GM18508 (cell line): ENCODE data around the gene MNT.

Source experiments
- ATAC-seq: cut with Tn5 transposase; IDR thresholded peaks from one replicate; pipeline ENCODE4 v1.9.1; 2021; ENCODE audit warnings: moderate number of reproducible peaks; ENCODE audit not compliant: insufficient read depth, unreplicated experiment

MNT gene

DNA sequence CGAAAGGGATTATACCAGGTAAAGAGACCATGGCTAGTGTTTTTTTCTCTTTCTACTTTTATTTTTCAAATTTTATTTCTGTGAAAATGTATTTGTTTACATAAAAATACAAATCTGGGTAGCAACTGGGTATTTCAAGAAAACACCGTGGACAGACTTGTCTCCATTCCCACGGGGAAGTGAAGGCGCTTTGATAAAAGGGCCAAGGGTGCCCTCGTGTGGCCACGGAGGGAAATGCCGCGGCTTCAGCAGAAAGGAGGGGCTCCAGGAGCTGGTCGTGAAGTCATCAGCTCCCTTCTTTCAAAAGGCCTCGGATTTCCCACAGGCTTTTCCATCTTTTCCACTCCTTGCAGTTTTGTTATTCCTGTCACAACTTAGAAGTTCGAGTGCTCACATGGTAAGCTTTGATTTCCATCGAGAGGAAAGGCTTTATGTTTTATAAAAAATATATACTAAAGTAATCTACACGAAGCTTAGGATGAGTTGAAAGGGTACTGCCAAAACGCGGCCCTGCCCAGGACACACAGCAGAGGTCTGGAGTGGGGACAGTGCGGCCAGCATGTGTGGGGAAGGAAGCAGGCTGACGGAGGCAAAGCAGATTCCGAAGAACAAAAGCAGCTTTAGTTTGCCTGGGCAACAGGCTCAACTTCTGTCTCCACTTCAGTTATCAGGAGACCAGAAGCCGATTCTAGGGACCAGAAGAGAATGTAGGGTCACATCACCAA is 15.3 kb upstream of the MNT start:
- ATAC-seq: no peak

- no peak for ATAC-seq
These were observed 14.2 kb upstream of the MNT start for GRCh38 chr17:2415081-2415480.

DNA sequence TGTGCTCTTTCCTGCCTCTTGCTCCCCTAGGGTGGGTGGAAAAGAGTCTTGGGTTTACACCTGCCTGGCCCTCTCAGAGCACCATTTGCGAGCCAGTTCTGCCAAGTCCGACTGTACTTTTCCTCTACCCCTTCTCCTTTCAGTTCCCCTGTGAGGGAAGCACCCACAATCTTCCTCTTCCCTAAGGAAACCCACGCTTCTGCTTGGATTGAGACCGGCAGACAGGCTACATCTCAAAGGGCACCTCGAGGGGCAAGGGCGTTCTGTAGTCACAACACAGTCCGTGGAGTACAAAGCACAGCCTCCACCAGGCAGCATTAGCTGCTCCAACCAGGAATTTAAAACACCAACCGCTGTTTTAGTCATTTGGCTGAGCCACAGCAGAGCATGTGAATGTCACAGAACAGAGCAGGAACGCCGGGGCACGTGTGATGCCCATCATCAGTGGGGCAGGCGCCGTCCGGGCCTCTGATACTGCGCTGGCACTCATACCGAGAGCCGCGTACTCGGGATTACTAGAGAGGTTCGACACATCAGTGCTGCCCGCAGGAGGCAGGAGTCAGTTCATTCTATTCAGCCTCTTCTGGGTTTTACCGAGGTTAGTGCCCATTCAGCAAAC is 13.7 kb upstream of the MNT start:
- ATAC-seq: no peak

GRCh38 chr17:2412561-2413021 is 11.7 kb upstream of the MNT start:
- ATAC-seq: no peak

DNA sequence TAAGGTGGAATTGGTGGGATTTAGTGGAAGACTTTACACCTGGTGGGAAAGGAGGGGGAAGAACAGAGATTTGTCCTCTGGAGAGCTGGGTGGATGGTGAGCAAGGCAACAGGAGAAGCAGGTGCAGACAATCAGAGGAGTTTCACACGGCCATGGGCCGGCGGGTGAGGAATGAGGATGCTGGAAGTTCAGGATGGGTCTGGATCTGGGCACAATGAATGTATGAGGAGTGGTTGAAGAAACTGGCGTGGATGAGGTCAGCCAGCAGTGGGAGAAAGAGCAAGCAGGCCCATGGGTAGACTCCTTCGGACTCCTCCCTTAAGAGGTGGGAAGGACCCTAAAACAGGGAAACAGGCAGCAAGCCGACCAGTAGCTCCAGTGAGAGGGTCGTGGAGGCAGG is 10.1 kb upstream of the MNT start:
- ATAC-seq: no peak

DNA sequence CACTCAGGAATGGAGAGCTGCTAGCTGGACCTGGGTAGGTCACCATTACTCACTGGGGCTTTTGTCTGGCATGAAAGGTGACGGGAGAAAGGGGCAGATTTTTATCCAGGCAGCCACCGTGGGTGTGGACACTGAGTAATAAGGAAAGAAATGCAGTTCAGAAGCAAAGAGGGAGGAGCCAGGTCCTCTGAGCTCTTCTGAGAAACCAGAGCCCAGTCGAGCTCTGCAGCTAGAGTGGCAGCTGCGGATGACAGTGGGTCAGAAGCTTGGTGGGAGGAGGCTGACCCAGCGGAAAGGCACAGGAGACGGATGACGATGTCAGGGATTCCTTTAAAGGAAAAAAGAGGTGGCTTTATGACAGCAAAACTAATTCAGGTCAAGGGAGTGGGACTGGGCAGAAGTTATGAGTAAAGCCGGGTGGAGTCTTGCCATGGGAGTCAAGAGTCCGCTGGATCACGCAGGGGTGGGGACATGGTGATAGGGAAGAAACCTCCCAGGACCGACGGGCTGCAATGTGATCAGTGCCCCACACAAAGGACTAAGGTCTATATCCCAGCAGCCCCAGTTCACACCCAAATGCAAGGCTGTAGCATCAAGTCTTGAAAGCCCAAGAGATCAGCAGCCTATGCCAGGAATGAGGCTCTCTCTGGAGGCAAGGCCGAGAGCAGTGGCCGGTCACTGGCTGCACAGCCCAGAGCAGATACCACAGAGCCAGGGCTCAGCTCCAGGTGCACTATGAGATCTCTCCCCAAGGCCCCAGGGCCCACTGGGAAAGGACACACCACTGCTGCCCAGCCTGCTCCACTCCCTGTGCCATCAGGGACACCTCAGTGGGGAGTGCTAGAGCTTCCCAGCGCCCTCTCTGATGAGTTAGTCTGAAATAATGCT is 6.3 kb upstream of the MNT start:
- ATAC-seq: no peak

DNA sequence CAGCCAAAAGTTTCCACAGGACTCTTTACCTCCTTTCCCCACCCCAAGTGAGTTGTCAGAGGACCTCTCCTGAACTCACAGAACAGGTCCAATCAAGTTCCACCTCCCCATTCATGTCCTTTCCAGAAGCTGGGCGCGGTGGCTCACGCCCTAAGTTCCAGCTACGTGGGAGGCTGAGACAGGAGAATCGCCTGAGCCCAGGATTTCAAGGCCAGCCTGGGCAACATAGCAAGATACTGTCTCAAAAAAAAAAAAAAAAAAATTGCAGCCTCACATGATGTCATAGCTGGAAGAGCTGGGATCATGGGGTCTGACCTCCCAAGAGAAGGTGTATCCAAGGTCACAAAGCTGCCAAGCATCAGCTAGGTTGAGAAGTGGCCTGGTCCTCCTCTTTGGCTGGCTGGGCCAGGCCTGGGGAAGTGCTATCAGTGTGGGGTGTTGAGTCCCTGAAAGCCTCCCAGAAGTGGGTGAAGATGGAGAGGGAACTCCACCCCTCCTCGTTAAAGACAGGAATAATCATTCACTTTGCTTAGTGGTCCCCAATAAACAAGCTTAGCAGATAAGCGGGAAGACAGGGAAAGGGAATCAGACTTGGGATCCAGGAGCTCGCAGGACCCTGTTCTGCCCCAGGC is 5.5 kb upstream of the MNT start:
- ATAC-seq: no peak

DNA sequence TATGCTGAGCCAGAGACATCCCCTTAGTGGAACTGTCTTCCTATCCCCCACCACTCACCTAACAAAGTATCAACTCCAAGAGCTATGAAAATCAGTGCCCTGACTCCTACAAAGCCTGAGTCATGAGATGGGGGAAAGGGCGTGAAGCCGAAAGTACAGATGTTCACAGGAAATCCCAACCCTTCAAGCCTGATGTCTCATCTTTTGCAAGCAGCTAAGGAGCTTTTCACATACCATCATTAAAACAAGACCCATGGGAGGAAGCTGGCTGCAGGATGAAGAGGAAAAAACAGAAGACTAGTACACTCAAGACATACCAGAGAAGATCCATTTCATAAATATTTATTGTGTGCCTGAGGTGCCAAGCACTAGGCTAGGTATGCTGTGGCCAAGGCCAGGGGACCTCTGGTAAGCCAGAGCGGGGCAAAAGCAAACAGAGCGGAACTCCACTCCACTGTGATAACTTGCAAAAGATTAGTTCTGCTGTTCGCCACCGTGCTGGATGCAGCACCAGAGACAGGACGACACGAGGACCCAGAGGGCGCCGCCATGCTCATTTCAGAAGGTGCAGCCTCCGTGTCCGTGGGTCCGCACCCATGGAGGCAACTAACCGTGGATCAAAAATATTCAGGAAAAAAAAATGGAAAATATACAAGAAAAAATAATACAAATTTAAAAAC is 4.5 kb upstream of the MNT start:
- no peak for ATAC-seq

- ATAC-seq: no peak
These were observed 2.2 kb upstream of the MNT start for GRCh38 chr17:2403044-2403443.

- ATAC-seq: no peak
These were observed 1.7 kb upstream of the MNT start for GRCh38 chr17:2402544-2402943.

- peak; percentile 30 for ATAC-seq
These were observed 764 bp upstream of the MNT start for GRCh38 chr17:2401426-2402221.

GRCh38 chr17:2400474-2400866 is 390 bp downstream of the MNT start:
- ATAC-seq: no peak

- ATAC-seq: no peak
These were observed 1.0 kb downstream of the MNT start for GRCh38 chr17:2399572-2400473.

- ATAC-seq: no peak
These were observed 1.9 kb downstream of the MNT start for GRCh38 chr17:2398655-2399571.

GRCh38 chr17:2398182-2398581 is 2.7 kb downstream of the MNT start:
- no peak for ATAC-seq

DNA sequence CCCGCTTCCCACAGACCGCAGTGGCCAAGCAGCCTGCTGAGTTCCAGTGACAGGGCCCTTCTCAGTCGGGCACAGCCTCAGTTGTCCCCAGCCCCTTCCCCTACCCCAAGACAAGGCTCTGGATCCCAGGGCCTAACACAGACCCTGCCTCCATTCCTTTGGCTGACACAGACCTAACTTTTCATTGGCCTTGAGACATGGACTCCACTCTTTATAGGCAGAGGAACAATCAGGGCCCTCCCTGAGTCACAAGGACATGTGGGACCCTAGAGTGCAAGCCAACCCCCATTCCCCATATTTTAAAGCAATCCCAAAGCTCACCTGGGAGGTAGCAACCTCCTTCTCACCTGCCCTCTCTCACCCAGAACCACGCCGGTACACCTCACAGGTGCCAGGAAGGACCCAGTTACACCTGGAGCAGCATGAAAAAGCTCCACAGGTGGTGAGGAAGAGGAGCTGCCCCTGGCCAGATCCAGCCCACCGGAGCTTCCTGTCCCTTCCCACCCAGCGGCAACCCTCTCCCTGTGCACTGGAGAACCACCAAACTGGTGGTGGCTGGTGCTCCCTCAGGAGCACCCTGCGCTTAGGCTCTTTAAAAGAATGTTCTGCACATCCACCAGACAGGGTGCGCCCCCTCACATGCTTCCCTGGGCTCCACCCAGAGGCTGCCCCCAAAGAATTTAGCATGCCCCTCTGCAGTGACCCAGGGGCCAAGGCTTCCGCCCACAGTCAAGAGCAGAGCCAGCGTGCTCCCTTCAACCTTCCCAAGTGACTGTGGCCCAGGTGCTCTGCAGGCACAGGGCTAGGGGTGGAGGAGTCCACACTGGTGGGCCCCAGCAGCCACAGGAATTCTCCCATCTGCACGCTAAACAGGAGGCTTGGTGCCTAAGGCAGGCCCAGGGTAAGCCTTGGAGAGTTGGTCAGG is 3.4 kb downstream of the MNT start:
- no peak for ATAC-seq
